ENCODE measurements around the gene B4GALT5.

GRCh38 chr20:49750611-49751396 is 37.1 kb upstream of the B4GALT5 start:
- no peak for TF ChIP-seq CTCF (IDR thresholded peaks at IDR 0.05; ENCODE audit: low read depth, low read length)
- TF ChIP-seq EZH2phosphoT487 (IDR thresholded peaks at IDR 0.05; ENCODE audit: low read depth): no peak

Data from OCI-LY3 (cell line).